GM18951 (cell line): Measurements from ENCODE around the gene PRXL2A.
A peak's percentile ranks its signal among the peaks of the same experiment; 100 is the strongest.
"Not testable (repeated sequence)": the region's sequence is repeated elsewhere in the genome, so short reads cannot be mapped to it uniquely, and the experiment has no call there.

Source experiments
- POLR2A ChIP-seq: IDR thresholded peaks from 4 replicates; pipeline ENCODE4 v1.6.1; 2011; ENCODE audit warnings: mild to moderate bottlenecking; ENCODE audit not compliant: insufficient read length, insufficient read depth; ENCODE audit errors: extremely low read depth
- in situ Hi-C: fragments of 300-500 bp; cut with MboI; formaldehyde crosslinking; loops from one replicate; pipeline ENCODE4 v1.12.0; 2022; ENCODE audit warnings: low sequenced_read_pairs, mixed read lengths, inconsistent platforms; ENCODE audit not compliant: unreplicated experiment

The PRXL2A gene, protein sequence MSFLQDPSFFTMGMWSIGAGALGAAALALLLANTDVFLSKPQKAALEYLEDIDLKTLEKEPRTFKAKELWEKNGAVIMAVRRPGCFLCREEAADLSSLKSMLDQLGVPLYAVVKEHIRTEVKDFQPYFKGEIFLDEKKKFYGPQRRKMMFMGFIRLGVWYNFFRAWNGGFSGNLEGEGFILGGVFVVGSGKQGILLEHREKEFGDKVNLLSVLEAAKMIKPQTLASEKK

DNA sequence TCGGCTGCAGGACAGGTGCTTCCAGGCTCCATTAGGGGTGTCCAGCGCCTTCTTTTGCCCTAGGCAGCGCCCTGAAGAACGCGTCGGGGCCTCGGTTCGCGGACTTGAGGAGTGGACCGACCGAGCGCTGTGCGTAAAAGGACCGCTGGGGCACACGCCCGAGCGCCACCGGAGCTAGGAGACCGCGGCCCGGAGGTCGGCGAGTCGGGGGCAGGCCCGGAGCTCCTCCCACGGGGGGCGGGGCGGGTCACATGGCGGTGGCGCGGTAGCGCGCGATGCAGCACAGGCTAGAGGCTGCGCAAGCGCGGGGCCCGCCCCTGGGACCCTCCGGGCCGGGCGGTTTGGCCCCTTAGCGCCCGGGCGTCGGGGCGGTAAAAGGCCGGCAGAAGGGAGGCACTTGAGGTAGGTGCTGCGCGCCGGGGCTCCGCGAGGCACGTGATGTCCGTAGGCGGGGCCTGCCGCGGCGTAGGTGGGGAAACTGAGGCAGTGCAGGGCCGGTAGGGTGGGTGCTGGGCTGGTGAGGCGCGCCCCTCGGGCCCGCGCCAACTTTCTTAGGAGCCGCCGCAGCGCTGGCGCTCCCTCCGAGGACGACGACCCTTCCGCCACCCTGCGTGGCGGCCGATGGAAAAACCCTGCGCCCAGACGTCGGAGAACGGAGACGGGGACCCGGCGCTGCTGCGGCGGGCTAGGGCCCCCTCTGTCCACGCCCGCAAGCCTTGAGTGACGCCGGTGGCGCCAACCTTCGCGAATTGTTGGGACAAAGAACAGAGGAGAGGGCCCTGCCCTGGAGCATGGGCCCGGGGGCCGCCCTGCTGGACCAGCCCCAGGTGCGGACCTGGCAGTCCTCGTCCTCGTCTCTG, at the start of gene PRXL2A:
PRXL2A (plus strand) TSS at position 310 of the 860 bp plus-strand sequence. CDS start 11,917 bp downstream, outside the sequence.
- in situ Hi-C loops = no loop called here
- TF ChIP-seq POLR2A = peak; percentile 63

DNA sequence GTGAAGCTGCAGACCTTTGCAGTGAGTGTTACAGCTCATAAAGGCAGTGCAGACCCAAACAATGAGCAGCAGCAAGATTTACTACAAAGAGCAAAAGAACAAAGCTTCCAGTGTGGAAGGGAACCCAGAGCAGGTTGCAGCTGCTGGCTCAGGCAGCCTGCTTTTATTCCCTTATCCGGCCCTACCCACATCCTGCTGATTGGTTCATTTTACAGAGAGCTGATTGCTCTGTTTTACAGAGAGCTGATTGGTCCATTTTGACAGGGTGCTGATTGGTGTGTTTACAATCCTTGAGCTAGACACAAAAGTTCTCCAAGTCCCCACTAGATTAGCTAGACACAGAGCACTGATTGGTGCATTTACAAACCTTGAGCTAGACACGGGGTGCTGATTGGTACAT, 49.4 kb upstream of the PRXL2A start:
- in situ Hi-C loops = not testable (repeated sequence)

DNA sequence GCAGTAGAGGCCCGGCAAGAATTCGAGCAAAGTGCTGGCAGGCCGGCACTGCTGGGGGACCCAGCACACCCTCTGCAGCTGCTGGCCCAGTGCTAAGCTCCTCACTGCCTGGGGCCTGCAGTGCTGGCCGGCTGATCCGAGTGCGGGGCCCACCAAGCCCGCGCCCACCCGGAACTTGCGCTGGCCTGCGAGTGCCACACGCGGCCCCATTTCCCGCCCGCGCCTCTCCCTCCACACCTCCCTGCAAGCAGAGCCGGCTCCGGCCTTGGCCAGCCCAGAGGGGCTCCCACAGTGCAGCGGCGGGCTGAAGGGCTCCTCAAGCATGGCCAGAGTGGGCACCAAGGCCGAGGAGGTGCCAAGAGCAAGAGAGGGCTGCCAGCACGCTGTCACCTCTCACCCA, 48.7 kb upstream of the PRXL2A start:
- in situ Hi-C loops = no loop called here
- TF ChIP-seq POLR2A = no peak

DNA sequence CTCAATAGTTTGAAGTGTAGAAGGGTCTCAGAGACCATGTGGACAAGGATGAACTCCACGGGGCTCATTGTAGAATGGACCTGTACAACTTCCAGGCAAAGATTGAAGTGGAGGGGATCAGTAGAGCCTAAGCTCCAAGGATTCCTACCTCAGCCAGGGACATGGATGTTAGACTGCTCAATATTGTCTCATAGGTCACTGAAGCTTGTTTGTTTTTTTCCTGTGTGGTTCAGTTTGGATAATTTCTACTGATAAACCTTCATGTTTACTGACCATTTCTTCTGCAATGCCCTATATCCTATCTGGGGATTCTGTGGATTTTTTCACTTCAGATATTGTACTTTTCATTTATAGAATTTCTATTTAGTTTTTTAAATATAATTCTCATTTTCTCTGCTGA, 42.8 kb upstream of the PRXL2A start:
- no peak for TF ChIP-seq POLR2A
- in situ Hi-C loops = no loop called here

DNA sequence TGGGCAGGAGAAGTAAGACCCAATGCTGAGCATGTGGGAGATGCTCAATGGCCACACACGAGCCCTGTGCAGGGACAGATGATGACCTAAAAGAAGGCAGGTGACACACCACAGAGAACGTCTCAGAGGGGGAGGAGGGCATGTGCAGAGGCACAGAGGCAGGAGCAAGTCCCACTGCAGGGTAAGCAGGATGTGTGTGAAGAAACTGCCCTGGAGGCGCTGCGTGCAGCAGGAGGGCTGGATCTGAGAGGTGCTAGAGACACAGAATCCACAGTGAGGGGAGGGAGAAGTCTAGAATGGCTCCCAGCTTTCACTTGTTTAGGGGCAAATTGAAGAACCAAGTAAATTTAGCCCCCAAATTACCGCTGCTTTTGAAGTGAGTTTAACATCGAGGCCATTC, 36.9 kb upstream of the PRXL2A start:
- no peak for TF ChIP-seq POLR2A
- in situ Hi-C loops = no loop called here

DNA sequence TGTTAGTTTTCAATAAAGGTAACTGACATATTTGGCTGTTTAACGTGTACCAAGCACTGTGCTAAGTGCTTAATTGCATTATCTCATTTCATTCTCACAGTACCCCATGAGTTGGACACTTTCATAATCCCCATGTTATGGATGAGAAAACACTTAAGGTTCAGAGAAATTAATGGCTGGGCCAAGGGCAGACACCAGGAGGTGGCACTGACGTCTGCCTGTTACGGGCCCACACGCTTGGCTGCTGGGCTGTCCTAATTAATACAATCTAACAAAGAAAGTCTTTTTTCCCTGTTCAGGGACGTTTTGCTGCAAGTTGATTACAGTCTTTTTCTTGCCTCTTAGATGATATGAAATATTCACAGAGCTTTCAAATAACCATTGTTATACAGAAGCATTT, 35.7 kb upstream of the PRXL2A start:
- in situ Hi-C loops = no loop called here

DNA sequence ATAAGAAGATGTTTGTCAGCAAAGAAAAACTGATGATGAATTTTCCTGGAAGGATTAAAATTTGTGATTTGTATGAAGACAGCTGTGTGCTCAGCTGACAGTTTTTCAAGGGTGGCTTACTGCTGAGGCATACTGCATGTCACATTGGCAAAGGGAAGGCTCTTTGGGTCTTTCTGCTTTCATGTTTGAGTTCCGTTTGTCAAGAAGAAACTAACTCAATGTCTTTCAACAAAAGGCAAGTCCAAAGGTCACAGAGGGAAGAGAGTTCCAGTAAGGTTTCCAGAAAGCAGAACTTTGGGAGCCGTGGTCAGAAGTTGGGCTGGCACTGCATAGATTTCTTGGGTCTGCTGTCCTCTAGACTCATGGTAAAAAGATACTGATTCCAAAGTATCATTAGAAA, 34.8 kb upstream of the PRXL2A start:
- in situ Hi-C loops = no loop called here
- no peak for TF ChIP-seq POLR2A

More for the DNA sequence above, 35.7 kb upstream of the PRXL2A start:
- no peak for TF ChIP-seq POLR2A

DNA sequence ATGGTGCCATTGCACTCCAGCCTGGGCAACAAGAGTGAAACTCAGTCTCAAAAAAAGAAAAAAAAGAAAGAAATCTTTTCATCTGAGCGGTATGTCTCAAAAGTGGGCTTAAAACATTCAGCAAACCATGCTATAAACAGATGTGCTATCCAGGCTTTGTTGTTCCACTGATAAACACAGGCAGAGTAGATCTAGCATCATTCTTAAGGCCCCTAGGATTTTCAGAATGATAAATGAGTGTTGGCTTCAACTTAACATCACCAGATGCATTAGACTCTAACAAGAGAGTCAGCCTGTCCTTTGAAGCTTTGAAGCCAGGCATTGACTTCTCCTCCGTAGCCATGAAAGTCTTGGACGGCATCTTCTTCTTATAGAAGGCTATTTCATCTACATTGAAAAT, 28.6 kb upstream of the PRXL2A start:
- in situ Hi-C loops = loop anchor here (25.0 kb wide), 1 partner anchor 133 kb away; no protein-coding TSS in a partner anchor
- TF ChIP-seq POLR2A = no peak

DNA sequence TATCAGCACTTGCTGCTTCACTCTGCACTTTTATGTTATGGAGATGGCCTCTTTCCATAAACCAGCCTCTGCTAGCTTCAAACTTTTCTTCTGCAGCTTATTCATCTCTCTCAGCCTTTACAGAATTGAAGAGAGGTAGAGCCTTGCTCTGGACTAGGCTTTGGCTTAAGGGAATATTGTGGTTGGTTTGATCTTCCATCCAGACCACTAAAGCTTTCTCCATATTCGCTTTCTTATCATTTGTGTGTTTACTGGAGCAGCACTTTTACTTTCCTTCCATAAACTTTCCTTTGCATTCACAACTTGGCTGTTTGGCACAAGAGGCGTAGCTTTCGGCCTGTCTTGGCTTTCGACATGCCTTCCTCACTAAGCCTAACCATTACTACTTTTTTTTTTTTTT, 28.2 kb upstream of the PRXL2A start:
- TF ChIP-seq POLR2A = no peak
- in situ Hi-C loops = loop anchor here (25.0 kb wide), 1 partner anchor 132 kb away; no protein-coding TSS in a partner anchor

DNA sequence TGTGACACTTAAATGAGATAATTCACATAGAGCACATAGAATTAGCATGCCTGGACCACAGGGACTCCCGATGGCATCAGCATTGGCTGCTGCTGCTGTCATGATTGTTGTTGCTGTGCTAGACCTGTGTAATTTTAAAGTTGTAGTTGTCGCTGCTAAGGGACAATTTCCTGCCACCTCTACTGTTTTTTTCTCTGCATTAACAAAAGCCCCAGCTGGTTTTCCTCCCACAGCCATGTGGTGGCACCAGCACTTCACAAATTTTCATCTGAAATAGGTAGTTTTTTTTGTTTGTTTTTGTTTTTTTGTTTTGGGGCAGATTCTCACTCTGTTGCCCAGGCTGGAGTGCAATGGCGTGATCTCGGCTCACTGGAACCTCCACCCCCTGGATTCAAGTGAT, 25.4 kb upstream of the PRXL2A start:
- in situ Hi-C loops = loop anchor here (25.0 kb wide), 1 partner anchor 129 kb away; no protein-coding TSS in a partner anchor
- TF ChIP-seq POLR2A = no peak

DNA sequence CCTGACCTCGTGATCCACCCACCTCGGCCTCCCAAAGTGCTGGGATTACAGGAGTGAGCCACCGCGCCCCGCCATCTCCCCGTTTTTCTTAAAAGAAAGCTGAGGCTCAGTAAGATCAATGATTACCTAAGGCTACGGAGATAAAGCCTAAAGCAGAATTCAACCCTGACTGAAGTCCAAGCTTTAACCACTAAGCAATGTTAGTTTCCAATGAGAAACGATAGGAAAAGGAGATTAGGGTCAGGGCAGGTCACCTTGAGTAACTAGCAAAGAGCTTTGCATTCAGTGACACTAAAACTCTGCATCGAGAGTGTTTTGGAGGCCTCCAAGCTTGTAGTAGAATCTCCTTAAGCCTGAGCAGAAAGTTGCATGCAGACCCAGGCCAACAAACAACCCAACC, 17.6 kb upstream of the PRXL2A start:
- TF ChIP-seq POLR2A = no peak
- in situ Hi-C loops = loop anchor here (25.0 kb wide), 1 partner anchor 122 kb away; no protein-coding TSS in a partner anchor

DNA sequence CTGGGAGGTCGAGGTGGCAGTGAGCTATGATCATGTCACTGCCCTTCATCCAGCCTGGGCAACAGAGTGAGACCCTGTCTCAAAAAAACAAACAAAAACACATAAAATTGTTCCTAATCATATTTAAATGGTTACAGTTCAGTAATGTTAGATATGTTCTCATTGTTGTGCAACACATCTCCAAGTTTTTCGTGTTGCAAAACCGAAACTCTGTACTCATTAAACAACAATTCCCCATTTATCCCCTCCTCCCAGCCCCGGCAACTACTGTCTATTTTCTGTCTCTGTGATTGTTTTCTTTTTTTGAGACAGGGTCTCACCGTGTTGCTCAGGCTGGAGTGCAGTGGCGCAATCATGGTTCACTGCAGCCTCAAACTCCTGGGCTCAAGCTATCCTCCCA, 16.1 kb upstream of the PRXL2A start:
- in situ Hi-C loops = loop anchor here (25.0 kb wide), 1 partner anchor 120 kb away; no protein-coding TSS in a partner anchor
- no peak for TF ChIP-seq POLR2A

DNA sequence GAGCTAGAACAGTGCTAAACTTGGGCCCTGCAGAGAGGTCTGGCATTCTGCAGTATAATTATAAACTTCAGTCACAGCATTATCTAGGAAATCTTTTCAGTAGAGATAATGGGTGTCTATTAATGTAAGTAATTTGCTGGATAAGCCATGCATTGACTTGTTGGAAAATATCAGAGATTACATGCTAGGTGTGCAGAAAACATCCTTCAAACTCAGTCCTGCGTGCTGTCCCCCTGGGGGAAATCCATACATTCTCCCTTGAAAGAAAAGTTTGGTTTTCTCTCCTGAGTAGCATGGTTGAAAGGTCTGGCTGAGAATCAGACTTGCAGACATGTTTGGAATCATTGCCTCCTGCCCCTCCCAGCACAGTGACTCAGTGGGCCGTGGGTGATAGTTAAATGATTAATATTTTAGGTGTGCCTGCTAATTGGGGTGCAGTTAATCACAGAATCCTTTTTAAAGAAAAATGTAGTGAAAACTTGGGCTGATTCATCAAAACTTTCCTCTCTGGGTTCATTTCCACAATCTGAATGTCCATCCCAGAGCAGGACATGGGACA, 13.9 kb upstream of the PRXL2A start:
- in situ Hi-C loops = loop anchor here (25.0 kb wide), 1 partner anchor 118 kb away; no protein-coding TSS in a partner anchor
- TF ChIP-seq POLR2A = no peak
